HG02759 (cell line): ENCODE measurements around the gene EEFSEC.

Experiments
- ATAC-seq: cut with Tn5 transposase; IDR thresholded peaks from one replicate; pipeline ENCODE4 v1.9.1; 2021; ENCODE audit warnings: mild to moderate bottlenecking, moderate library complexity; ENCODE audit not compliant: unreplicated experiment

EEFSEC gene

DNA sequence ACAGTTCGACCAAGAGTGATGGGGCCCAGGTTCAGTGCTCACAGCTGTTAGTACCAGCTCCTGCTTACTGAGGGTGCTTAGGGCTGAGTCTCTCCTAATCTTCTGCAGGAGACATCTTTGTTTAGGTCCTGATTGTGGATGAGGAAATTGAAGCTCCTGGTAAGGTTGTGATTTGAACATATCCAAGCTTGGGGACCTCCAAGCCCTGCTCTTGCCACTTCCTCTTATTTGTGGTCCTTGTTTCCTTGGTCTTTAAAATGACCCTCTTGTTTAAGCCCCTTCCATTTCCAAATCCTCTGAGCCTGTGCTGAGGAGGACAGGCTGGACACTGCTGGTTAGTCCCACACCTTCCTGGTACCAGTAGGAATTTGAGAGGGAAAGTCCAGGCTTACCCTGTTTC is 87.0 kb downstream of the EEFSEC start:
- ATAC-seq, result no peak

- ATAC-seq, result no peak
Observed at GRCh38 chr3:128241741-128242140, 88.5 kb downstream of the EEFSEC start.

DNA sequence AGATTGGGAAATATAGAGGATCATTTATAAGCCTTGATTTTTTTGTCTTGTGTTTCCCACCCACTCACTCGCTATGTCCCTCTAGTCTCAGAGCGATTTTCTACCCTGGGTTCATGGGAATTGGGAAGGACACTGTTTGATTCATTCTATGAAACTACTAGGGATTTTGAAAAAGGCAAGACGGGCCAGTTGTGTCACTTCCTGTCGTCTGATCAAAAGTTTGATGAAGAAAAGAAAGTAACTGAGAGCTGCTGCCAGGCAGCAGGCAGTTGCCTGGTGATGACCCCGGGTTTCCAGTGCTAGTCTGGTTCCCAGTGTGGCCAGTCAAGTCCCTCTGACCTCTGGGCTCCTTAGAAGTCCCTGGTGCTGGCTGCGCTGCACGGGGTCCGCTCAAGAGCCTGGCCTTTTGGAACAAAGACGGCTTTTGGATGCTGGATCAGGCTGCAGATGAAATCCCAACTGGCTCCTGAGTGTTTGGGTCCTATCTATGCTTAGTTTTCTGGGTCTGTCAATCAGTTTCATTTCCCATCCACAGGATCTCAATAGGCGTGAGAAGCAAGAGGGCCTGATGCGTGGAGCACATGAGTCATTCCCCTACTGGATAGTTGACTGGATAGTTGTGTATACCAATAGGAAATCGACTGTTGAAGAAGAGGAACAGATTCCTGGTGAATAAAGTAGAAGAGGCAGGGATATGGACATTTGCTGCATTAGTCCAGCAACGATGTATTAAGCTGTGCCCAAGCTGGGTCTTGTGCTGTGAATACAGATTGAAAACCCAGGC is 89.7 kb downstream of the EEFSEC start:
- no peak for ATAC-seq

- ATAC-seq, result no peak
Observed at GRCh38 chr3:128243602-128244504, 90.6 kb downstream of the EEFSEC start.

GRCh38 chr3:128245460-128245859 is 92.2 kb downstream of the EEFSEC start:
- no peak for ATAC-seq

GRCh38 chr3:128247666-128248409 is 94.6 kb downstream of the EEFSEC start:
- no peak for ATAC-seq

DNA sequence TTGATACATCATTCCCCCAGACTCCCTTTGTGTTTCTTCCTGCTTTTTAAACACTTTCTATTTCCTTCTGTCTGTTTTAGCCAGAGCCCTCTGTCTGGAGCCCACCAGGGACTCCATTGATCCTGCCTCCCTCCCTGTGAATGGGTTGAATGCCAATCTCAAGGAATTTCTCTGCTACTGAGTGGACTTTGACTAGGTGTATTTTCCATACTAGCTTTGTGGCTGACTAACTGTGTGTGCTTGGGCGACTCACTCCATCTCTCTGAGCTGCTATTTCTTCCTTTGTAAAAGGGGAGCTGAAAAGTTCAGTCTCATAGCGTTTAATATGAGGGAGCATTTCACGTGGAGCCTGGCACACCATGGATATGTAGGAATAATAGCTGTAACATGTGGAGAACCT is 98.8 kb downstream of the EEFSEC start:
- ATAC-seq, result no peak

- ATAC-seq, result no peak
Observed at GRCh38 chr3:128253150-128253549, 99.9 kb downstream of the EEFSEC start.

- ATAC-seq, result no peak
Observed at GRCh38 chr3:128254066-128254590, 100.8 kb downstream of the EEFSEC start.

GRCh38 chr3:128254967-128255366 is 101.7 kb downstream of the EEFSEC start:
- no peak for ATAC-seq

DNA sequence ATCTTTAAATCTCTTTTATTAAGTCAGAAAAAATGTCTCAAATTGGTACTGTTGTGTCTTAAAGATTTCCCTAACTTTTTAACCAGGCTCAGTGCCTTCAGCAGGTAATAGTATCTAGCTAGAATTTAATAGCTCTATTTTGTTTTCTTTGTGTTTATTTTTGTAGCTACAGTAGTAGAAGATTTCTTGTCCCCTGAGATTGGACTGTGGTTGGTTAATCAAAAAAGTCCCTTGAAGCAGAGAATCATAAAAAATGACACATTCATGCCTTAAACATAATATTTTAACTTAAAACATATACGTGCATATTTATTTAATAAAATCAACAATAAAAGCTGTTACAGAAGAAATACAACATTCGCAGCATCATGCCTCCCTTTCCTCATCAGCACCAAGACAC is 102.8 kb downstream of the EEFSEC start:
- ATAC-seq, result no peak

DNA sequence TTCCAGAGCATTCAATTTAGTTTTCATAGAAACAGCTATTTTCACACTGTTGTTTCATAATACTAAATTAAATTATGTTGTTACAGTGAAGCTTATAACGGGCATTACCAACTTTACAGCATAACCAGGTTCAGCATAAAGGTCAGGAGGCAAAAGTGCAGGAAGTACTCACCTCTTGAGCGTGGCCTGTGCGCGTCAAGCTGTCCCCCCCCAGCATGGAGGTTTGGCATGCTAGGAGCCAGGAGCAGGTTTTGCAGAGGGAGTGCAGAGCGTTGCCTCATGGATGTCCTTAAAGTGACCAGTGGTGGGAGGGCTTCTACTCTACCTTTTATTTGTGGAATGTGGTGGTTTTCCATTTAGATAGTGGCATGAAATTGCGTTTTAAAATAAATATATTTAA is 104.4 kb downstream of the EEFSEC start:
- ATAC-seq, result no peak

- ATAC-seq, result no peak
Observed at GRCh38 chr3:128260275-128260674, 107.0 kb downstream of the EEFSEC start.

- no peak for ATAC-seq
Observed at GRCh38 chr3:128262457-128262856, 109.2 kb downstream of the EEFSEC start.

DNA sequence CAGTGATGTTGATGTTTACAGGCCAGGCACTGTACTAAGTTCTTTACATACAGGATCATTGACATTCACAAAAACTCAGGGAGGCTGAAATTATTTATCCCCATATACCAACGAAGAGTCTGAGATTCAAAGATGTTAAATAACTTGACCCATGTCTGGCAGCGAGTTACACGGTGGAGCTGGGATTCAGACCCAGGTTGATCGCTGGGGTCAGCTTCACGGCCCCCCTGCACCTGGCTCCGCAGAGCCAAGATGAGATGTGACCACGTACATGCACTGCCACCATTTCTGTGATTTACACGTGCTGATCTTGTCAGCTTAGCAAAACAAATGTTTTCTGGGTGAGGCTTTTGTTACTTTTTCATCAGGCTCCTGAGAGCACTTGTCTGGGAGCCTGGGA is 109.8 kb downstream of the EEFSEC start:
- ATAC-seq, result no peak

DNA sequence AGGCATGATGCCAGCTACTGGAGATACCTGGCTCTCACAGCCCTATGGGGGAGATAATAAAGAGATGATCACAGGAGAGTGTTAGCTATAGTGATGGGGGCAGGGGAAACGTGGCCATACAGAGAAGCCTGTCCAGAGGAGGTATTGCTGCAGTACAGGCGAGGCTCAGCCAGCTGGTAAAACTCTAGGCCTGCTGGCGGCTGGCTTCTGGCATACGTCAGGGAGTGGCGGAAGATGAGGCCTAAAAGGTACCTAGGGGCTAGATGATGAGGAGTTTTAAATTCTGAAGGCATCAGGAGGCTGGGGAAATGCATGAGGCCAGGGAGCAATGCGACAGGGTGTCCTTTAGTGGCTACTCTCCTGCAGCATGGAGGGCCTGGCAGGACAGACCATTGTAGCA is 110.7 kb downstream of the EEFSEC start:
- ATAC-seq, result no peak

GRCh38 chr3:128266453-128266852 is 113.2 kb downstream of the EEFSEC start:
- no peak for ATAC-seq

DNA sequence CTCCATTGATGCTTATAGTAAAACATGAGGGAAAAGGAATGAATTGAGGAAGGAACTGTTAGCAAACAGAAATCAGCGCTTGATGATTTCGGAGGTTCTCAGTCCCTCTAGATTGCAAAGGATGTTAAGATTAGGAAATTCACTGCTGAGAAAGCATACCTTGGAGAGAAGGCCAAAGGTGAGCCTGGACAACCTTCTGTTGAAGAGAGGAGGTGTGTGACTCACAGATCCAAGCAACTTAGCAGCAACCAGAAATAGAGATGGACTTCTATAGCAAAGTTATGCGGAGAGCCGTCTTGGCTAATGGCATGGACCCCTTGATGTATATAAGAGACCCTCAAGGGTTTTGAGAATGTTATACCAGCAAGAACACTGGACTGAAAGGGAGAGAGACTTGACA is 114.3 kb downstream of the EEFSEC start:
- ATAC-seq, result no peak

DNA sequence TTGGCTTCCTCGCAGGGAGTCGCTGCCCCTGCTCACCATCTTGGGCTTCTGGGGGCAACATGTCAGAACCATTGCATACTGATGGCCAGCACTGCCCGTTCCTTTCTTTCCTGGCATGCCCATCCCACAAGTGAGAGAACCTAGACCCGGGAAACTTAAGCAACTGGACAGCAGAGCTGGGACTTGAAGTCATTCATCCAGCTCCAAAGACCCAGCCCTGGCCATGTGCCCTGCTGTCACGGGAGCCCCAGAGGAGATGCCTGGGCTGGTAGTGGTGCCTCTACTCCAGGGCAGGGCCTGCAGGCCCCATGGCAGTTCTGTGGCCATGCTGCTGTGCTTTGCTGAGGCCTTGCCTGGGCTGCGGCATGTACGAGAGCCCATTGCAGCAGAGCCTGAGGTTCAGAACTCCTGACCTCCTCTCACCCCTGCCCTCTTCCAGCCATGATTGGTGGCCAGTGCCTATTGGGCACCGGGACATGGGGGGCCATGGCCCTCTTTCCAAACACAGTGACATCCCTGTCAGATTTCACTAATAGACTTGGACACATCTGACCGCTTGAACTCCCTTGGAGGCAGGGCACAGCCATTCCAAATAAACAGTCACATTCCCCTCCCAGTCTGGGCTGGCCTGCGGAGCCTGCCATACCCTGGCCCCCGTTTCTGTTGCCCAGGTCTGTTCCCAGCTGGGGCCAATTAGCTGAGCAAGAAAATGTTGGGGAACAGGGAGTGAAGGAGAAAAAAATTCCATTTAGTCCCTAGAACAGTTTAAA is 115.9 kb downstream of the EEFSEC start:
- ATAC-seq, result no peak

DNA sequence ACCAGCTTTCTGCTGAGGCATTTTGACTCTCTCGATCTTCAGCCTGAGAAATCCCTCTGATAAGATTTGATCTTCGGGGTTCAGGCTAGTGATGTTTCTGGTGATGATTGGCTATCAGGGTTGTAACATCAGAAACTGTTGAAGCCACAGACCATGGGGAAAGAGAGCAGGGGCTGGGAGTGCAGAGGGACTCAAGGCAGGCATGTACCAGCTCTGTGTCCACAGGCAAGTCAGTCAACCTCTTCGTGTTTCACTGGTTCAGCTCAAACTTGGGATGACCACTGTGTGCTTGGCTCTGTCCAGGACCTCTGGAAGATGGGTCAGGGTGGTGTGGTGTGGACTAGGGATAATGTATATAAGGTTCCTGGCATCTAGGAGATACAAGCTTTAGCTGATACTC is 116.5 kb downstream of the EEFSEC start:
- ATAC-seq, result no peak
